IPS-NIHi7 (cell line): Measurements from ENCODE around the gene GNAO1.

Source experiments
- DNase-seq: peaks from one replicate; pipeline ENCODE4 v3.0.0; 2012; ENCODE audit warnings: mixed read lengths; ENCODE audit errors: extremely low spot score

The GNAO1 gene

DNA sequence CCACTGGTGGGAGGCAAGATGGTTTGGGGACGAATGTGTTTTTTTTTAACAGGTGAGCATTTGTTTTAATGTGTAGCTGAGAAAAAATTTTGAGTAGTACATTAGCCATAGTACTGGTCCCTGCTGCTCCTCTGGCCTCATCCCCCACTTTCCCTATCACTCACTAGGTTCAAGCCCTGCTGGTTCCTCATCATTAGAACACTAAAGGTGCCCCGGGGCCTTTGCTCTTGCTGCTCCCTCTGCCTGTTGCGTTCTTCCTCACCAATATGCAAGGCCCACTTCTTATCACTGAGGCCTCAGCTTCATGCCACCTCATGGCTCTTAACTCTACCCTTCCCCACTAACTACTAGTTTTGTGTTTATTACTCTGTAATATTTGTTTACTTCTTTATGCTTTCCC, 74.5 kb downstream of the GNAO1 start:
- DNase-seq = no peak

DNA sequence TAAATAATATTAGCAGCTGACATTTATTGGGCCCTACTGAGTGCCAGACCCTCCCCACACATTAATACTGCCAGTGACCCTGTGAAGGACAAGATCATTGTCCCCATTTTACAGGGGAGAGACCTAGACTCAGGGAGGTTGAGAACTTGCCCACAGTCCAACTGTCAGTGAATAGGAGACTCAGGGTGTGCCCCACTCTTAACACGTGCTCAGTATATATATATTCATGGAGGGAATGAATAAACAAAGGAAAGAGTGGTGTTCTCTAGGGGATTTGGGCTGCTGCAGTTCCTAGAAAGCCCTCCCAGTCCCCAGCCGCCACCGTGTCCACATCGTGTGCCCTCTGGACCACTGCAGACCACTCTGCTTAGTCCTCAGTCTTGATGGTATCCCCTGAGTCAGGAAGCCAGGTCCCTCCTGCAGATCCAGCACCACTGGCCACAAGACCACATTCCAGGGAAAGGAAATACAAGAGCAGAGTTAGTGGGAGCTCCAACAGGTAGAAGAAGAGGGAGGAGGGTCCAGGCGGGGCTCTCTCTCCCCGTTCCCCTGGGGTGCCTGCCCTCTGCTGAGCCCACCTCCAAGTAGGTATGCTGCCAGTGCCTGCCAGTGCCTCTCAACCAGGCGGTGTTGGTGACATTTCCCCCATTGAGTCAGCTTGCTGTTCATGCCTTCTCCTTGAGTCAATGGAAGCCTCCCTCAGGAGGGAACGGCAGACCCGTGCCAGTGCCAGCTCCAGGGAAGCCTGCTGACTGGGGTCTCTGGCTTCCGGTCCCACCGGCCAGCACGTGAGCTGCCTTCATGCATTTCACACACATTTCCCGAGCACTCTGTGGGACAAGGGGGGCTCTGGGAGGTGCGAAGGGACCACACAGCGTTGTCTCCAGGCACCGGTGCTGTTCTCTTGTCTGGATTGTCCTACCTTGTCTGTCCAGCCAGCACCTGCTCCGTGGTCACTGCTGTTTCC, 75.6 kb downstream of the GNAO1 start:
- no peak for DNase-seq

GRCh38 chr16:56267888-56268287, 76.6 kb downstream of the GNAO1 start:
- DNase-seq = no peak

DNA sequence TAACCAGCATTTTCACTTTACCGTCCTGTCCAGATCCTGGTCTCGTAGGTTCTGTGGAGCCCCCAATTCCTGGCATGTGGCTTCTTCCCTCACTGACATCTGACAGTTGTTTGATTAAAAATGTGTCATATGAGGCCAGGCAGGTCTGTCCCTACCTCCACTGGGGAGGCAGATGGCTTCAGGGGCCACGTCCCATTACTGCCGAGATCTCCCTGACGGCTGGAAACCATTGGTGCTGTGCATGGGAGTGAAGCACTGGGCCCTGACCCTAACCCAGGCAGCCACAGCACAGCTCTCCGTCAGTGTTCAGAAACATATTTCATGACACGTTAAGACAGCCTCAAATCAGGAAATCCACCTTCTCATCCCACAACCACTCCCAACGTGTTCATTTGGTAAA, 77.5 kb downstream of the GNAO1 start:
- no peak for DNase-seq

- DNase-seq = no peak
These were observed 78.0 kb downstream of the GNAO1 start for GRCh38 chr16:56269281-56269680.

DNA sequence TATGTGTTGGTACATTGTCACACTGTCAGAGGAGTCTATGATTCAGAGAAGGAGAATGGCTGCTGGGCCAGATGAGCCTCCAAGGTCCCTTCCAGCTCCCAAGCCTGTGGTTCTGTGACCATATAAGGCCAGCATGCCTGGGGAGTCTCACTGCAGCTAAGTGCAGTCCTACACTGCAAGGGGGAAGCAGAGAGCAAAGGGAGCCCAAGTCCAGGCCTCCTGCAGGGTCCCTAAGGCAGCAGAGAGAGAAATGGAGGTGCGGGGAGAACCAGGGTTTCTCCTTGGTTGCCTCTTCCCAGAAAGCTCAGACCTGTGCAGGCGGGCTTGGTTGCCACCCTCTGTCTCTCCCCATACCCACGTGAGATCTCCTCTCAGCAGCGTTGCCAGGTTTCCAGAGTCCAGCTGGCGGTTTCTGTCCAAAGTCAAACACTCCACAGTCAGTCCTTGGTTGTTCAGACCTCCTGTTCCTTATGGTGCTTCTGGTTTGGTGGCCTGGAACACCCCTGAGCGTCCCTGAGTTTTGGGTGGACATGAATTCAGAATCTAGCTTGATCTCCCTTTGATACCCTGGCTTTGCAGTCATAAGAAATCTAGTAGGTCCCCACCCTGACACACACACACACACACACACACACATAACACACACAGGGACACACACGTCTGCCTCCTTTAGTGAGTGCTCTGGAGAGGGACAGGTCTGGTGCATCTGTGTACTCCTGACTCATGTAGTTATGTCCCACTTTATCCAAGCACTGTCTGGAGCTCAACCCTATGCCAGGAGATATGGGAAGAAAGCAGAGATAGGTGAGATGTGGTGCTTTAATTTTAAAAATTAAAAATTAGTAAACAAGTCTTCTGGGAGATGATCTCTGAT, 78.8 kb downstream of the GNAO1 start:
- peak; percentile 82 for DNase-seq

DNA sequence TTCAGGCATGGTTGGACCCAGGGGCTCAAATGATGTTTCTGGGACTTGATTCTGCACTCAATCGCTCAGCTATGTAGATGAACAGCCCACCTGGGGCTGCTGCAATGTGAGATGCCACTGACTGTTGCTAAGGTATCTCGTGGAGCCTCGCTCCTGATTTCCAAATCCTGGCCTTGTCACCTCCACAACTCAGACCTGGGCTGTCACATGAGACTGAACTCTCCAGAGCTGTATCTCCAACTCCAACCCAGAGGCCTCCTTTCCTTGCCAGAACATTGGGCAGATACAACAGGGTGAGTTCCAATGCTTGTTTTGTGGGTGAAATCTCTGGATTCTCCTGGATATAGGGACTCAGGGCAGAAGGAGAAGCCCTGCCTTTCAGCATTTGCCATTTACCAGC, 79.5 kb downstream of the GNAO1 start:
- DNase-seq = no peak

- no peak for DNase-seq
These were observed 81.2 kb downstream of the GNAO1 start for GRCh38 chr16:56272583-56272894.

DNA sequence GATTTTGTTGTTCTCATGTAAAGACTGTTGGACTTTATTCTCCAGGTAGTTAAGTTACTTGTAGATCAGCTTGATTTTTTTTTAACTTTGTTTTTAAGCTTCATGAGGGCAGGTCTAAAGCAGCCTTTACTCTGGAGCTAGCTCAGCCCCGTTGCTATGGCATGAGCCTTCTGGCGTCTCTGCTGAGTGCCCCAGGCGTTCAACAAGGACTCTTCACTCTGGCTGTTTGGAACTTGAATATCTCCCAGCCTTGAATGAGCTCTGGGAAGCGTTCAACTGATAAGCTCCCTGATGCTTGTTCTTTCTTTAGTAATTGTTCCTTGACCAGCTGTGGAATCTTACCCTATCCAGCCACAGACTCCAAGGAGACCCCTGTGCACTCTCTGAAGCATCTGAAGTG, 82.3 kb downstream of the GNAO1 start:
- no peak for DNase-seq

DNA sequence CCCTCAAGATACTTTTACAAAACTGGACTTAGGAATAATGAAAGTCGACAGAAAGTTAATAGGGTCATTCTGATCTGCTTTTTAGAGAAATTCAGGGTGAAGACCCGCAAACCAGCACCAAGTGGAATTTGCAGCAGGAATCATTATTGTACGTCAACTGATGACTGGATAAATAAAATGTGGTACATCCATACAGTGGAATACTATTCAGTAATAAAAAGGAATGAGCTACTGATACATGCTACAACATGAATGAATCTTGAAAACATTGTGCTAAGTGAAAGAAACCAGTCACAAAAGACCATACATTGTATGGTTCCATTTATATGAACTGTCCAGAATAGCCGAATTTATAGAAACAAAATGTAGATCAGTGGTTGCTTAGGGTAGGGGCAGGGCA, 83.1 kb downstream of the GNAO1 start:
- DNase-seq = no peak

DNA sequence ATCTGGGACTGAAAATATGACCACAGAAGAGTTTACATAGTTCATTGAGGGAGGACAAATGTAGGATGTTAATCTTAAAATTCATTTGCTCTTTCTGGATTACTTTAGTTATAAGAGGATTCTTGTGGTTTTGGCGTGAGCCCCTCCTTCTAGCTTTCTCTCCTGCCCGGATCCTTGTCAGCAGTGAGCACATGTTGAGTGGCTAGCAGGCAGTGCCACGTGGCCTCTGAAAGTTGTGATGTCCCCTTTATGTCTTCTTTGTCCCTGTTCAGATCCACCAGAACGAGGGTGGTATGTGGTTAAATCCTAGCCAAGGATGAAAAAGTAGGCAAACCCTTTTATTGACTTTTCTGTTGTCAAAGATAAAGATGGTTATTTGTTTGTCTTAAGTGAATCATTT, 83.8 kb downstream of the GNAO1 start:
- DNase-seq = no peak

- no peak for DNase-seq
These were observed 84.5 kb downstream of the GNAO1 start for GRCh38 chr16:56275801-56276200.

DNA sequence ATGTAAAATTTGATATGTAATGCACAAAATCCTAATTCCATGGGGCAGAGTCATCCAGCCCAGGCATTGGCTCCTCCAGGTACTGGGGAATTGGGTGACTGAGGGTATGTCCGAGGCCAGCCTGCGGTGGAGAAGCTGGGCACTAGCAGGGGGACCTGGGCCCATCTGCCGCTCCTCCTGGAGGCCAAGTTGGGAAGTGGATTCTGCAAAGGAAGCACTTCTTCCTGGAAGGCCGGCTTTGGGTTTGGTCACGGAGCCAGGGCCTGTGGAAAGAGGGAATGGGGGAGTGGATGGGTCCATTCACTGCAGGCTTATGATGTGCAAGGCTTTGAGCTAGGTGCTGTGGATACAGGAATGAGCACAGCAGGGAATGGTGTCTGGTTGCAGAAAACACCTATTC, 85.8 kb downstream of the GNAO1 start:
- peak; percentile 73 for DNase-seq

DNA sequence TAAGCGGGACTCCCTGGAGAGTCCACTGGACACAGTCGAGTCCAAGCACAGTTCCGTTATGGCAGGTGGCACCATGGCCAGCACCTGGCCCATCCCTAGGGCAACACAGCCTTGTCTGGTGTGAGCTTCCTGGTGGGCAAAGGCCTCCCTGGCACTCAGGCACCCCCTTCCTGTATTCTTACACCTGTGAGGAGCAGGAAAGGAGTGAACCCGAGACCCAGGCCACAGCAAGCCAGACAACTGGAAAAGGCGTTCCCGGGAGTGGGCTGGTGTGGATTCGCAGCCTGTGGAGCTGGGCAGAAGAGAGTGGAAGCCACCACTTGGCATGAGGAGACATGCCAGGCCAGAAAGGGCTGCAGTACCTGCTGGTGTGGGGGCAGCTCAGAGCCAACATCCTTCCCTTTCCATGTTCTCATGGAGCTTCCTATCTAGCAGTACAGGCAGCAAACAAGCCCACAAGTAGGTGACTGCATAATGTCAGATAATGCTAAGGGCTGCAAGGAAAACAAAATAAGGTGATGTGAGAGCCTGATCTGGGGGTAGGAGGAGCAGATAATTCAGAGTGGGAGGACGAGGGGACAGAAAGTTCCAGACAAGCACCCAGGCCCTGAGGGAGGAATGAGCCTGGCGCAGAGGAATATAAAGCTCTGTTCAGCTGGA, 87.0 kb downstream of the GNAO1 start:
- DNase-seq = no peak

GRCh38 chr16:56279132-56279531, 87.8 kb downstream of the GNAO1 start:
- no peak for DNase-seq

- DNase-seq = no peak
These were observed 88.6 kb downstream of the GNAO1 start for GRCh38 chr16:56279914-56280313.

- peak; percentile 89 for DNase-seq
These were observed 90.0 kb downstream of the GNAO1 start for GRCh38 chr16:56281249-56281805.

DNA sequence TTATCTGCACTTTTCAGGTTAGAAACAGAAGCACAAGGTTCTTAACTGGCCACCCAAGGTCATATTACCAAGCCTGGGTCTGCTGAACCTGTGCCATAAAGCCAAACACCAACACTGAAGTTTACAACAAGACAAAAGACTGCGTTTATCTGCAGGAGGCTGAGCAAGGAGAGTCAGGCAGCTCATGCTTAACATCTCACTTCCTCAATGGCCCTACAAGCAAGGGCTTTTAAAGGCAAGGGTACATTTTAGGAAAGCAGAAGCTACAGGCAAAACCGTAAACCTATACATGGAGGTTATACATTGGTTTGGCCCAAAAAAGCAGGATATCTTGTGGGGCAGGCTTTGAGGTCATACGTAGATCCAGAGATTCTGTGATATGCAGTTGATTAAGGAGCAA, 91.2 kb downstream of the GNAO1 start:
- DNase-seq = no peak

DNA sequence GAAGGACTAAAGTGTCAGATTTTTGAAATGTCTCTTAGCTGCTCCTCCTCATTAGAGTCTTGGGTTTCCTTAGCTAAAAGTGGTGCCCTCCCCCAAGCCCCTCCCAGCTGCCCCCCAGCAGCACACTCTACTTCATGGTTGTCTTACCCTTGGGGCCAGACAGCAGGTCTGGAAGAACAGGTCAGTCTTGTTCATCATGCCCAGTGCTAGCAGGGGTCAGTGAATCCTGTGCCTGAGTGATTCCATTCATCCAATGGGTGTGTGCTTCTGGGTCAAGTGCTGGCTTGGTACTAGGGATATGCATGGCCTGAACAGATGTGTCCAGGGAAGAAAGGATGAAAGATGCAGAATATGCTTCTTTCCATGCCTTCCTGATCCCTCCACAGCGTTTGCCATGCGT, 93.2 kb downstream of the GNAO1 start:
- no peak for DNase-seq

DNA sequence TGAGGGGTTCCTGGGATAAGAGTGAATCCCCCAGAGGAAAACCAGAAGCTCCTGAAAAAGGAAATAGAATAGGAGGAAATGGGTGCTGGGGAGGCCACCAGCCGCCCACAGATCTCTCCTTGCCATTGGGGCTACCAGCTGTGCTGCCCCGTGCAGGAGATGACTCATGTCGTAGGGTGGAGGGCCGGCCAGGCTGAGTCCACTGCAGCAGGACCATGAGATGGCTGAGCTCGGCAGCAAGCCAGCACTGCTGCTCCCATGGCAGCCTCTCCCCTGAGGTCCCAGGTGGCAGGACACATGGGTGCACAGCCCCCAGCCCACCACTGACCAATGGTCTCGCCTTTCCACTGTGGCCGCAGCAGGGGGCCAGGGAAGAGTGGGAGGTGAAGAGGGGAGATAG, 95.5 kb downstream of the GNAO1 start:
- no peak for DNase-seq

DNA sequence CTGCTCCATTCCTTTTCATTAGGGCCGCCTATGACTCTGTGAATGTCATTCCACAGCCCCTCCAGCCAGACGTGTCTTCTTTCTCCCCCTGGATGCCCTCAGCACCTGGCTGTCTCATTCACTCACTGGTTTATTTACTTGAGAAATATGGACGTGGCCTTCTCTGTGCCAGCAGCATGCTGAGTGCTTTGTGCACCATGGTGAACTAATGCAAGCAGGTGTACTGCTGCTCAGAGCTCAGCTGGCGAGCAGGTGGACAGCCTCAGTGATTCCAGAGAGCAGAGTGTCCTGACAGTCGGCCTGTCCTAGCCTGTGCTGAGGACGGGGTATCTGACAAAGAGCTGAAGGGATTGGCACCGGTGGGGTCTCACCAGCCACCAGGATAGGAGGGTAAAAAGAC, 96.7 kb downstream of the GNAO1 start:
- no peak for DNase-seq

DNA sequence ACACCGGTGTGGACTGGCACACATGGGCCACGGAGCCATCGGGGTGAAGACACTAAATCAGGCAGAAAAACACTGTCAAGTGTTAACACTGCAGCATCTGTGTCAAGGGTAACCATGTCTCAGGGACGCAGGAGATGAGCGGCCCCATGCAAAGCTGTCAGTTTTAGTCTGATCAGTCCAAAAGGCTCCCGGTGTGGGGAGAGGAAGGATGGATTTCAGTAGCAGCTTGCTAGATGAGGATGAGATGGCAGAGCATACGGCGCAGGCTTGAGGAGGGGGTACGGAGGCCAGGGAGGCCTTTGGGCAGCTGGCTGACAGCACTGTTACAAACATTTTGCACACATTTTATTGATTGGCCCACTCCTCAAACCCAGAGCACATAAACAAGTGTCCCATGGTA, 98.1 kb downstream of the GNAO1 start:
- no peak for DNase-seq
